Kasumi-1 (cell line): ENCODE results near the gene ADGRE1.

Experiments
- DNase-seq, 2 experiments: peaks; one replicate each; lab custom pipeline; 2025; lab: John Stamatoyannopoulos, UW

Gene ADGRE1

DNA sequence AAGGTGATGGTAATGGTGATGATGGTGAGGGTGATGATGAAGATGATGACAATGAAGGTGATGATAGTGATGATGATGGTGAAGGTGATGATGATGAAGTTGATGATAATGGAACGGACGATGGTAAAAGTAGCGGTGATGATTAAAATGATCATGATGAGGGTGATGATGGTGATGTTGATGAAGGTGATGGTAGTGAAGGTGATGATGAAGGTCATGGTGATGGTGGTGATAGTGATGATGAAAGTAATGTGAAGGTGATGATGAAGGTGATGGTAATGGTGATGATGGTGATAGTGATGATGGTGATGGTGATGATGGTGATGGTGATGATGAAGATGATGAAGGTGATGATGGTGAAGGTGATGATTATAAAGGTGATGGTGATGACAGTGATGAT, 67.7 kb downstream of the ADGRE1 start:
- no peak for DNase-seq

DNA sequence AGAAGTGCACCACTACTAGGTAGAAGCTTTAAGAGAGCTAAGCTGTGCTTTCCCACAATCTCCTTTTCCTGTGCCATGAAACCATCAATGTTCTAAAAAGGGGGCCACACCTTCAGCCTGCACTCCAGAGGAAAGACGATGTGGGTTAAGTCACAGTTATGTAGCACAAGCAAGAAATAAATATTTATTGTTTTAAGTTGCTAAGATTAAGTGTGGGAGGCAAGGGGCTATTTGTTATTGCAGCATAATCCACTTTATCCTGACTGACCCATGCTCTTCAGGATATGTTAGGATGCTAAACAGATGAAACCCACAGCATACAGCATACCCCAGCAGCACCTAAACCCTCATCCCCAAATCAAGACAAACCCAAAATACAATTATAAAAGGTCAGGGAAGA, 69.2 kb downstream of the ADGRE1 start:
- no peak for DNase-seq

DNA sequence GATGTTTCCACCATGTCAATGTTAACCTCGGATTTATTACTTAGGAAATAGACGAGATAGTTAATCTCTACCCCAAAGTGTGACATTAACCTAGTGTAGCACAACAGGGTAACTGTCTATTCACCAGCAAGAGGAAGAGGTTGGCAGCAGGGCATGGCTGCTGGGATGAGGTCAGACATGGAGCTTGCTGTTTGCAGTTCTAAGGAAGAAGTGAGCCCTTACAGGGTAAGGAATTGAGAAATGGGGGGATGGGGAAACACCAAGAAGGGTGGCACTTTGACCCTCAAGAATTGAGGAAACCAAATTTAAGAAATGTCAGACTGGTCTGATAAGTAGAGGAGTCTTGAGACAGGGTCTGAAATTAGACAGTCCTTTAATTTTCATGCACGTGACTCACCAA, 71.4 kb downstream of the ADGRE1 start:
- no peak for DNase-seq

DNA sequence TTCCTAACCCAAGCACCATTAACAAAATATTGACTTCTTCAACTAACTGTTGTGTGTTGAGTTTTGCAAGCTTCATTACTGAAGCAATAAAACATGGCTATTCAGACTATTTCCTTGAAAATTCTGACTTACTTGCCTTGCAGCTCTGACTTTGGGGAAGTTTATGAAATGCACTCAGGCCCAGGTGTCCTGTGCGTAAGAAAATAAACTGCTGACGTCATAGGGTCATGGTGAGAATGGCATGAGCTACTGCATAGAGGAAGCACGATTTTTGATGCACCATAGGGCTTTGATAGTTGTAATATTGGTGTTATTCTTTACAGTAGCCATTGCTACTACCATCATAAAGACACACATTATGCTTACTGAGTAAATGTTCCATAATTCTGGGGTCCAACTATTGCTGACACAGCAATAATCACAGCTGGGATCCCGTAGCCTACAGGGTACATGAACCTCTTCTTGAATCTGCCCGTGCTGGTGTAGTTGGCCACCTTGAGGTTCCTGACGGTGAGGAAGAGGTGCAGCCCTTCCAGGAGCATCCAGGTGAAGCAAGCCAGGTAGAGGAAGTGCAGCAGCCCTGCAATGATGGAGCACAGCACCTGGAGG, 76.0 kb downstream of the ADGRE1 start:
- no peak for DNase-seq

DNA sequence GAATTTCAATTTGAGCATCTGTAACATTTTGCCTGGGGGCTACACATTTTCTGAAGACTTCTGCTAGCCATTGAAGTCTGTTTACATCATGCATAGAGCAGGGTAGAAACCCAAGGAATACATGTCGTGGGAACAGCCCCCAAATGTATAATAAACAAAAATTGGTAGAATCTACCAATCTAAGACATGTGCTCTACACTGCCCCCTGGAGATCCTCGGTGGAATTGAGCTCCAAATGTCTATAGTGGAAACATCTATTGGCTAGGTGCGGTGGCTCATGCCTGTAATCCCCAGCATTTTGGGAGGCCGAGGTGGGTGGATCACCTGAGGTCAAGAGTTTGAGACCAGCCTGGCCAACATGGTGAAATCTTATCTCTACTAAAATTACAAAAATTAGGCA, 76.6 kb downstream of the ADGRE1 start:
- peak; percentile 20 to 32 for DNase-seq

DNA sequence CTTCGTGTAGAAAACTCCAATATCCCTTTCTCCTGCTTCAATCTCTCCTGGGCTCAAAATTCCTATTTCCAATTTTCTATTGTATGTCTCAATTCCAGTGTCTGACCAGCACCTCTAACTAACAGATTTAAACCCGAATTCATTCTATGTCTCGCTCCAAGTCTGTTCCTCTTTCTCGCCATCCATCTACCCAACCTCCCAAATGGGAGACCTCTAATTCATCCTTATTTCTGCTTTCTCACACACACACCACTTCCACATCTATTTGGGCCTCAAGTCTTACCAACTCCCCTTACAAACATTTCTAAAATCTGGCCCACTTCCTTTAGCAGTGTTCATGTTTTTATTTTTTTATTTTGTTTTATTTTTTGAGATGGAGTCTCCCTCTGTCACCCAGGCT, 80.6 kb downstream of the ADGRE1 start:
- peak; percentile 10 to 12 for DNase-seq

DNA sequence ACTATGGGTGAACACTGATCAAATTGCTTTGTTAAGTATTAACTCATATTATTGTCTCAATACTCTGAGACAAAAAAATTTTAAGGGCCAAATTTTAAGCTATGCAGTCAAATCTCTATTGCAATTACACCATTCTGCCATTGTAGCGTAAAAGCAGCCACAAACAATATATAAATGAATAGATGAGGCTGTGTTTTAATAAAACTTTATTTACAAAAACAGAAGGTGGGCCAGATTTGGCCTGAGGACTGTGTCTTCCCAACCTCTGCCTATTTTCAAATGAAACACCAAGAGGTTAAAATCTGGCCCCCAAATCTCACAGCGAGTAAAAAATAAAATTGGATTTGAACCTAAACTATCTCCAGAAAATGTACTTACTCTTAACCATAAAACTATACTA, 82.1 kb downstream of the ADGRE1 start:
- no peak for DNase-seq

DNA sequence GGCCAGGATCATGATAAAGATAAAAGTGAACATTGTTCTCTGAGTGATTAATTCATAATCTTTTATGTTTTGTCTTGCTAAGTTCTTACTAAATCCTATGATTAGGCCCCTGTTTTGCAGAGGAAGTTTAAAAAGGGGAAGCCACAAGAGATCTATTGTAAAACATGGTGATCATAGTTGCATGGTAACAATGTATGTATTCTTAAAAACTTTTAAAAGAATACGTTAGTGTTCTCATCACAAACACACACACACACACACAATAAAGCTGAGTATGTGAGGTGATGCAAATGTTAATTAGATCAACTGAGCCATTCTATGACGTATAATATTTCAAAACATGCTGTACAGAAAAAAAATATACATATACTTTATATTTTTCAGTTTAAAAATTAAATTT, 82.6 kb downstream of the ADGRE1 start:
- peak; percentile 50 to 67 for DNase-seq

DNA sequence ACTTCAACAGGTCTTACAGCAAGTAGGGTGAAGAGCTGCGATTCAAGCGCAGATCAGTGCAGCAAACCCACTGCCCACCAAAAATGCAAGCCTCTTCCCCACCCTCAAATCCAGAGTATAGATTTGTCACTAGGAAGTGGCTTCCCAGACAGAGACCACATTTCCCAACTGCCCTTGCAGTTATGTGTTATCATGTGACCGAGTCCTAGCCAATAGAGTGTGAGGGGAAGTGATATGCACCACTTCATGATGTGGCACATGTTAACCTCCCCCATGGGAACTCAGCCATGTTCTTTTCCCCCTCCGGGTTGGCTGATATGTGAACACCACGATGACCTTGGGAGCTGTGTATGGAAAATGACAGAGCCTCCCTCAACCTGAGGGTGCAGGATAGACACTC, 83.1 kb downstream of the ADGRE1 start:
- DNase-seq, result peak; percentile 64 to 72

DNA sequence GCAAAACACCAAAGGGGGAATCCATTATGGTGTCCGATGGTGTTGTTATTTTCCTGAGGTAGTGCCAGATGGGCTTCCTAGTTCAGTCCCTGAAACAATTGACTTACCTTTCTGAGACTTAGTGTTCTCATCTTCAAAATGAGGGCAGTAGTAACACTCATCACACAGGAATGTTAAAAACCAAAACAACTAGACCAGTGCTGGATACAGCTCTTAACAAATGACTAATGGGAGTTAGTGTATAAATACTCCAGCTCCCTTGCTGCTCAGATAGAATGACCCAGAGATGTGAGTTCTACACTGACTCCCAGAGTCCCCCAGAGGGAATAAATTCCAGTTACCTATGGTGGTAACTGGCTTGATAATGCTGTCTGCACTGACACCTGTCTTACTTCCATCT, 84.0 kb downstream of the ADGRE1 start:
- DNase-seq, result no peak

DNA sequence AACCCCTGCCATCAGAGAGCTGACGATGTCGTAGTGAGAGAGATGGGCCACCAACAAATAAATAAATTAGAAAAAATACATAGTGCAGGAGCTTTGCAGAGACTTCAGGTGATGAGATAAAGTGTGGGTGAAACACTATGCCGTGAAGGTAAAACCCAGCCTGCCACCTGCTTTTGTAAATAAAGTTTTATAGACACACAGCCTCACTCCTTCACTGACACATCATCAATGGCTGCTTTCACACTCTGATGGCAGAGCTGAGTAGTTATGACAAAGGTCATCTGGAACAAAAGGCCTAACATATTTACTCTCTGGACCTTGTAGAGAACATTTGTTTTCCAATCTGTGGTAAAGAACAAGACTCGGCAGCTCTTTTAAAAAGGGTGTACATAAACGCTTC, 88.8 kb downstream of the ADGRE1 start:
- DNase-seq, result no peak

DNA sequence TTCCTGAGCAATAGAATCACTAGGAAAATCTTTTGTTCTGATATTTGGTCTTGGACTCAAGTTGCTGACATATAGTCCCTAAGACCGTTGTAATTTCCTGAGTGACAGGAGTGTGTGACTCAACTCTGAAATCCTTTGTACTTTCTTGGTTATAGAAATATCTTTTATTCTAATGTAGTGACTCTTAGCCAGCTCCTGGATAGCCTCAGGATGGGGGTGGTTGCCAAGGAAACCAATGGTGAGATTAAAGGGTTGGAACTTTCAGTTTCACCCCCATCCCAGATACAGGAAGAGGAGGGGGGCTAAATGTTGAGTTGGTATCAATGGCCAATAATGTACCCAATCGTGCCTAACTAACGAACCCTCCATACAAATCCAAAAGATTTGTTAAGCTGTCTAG, 92.0 kb downstream of the ADGRE1 start:
- no peak for DNase-seq

DNA sequence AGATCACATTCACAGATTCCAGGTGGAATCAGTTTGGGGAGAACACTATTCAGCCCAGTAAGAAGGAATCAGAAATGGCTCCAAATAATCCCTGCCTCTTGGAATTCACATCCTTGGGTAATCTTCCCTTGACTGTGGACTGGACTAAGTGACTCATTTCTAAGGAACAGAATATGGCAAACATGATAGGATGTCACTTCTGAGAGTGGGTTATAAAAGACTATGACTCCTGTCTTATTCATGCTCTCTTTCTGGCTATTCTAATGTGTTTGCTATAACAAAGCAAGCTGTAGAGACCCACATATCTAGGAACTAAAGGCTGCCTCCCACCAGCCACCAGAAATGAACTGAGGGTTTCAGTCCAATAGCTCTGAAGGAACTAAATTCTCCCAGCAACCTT, 96.1 kb downstream of the ADGRE1 start:
- no peak for DNase-seq

DNA sequence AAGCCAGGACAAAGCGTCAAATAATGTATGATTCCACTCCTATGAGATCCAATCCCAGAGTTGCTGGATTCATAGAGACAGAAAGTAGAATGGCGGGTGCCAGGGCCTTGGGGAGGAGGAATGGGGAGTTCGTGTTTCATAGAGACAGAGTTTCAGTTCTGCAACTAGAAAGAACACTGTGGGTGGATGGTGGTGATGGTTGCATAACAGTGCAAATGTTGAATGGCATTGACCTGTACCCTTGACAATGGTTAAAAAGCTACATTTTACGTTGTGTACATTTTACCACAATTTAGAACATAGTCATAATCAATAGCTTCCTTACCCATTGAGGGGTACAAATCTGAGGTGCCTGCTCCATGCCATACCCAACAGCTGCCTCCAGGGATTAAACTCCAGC, 100.5 kb downstream of the ADGRE1 start:
- DNase-seq, result no peak

DNA sequence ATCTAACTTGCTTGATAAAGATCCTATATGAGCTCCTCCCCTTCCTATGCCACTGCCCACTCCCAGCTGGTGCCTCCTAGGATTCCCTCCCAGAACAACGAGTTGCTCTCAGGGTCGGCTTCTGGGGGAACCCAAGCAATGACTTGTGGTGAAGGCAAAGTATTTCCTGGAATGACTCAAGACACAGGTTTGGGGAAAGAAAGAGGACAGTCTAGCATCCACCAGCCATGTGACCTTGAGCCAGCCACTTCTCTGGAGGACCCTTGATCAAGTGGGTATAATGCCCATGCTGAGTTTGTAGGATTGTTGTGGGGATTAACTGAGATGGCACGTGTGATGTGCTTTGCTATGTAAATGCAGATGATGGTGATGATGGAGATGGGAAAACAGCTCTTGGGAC, 100.9 kb downstream of the ADGRE1 start:
- DNase-seq, result no peak
